Limb (tissue), 2 donors: ENCODE results near the gene ADCY5.

Experiments
- DNase-seq, 2 donors: peaks; one replicate each; pipeline ENCODE4 v3.0.0-alpha.2; 2016; ENCODE audit errors: extremely low spot score in 2 of 2

Gene ADCY5

GRCh38 chr3:123458255-123458654 lies 9.4 kb upstream of the ADCY5 start:
- DNase-seq: no peak

GRCh38 chr3:123457841-123458240 lies 9.0 kb upstream of the ADCY5 start:
- no peak for DNase-seq

- no peak for DNase-seq
Measured at GRCh38 chr3:123453675-123454074, 4.8 kb upstream of the ADCY5 start.

- DNase-seq: no peak
Measured at GRCh38 chr3:123451186-123451585, 2.3 kb upstream of the ADCY5 start.

- peak in 1 of 2 donors; percentile 77 for DNase-seq
Measured at GRCh38 chr3:123449997-123450604, 1.2 kb upstream of the ADCY5 start.

GRCh38 chr3:123449102-123449996 lies 459 bp upstream of the ADCY5 start:
- DNase-seq: peak in 1 of 2 donors; percentile 70

GRCh38 chr3:123447749-123448517 lies 957 bp downstream of the ADCY5 start:
- peak in 1 of 2 donors; percentile 49 for DNase-seq

GRCh38 chr3:123447416-123447748 lies 1.5 kb downstream of the ADCY5 start:
- DNase-seq: no peak

GRCh38 chr3:123446610-123447109 lies 2.2 kb downstream of the ADCY5 start:
- DNase-seq: no peak

- no peak for DNase-seq
Measured at GRCh38 chr3:123446210-123446609, 2.7 kb downstream of the ADCY5 start.

GRCh38 chr3:123445702-123446101 lies 3.2 kb downstream of the ADCY5 start:
- DNase-seq: no peak

GRCh38 chr3:123444744-123445143 lies 4.1 kb downstream of the ADCY5 start:
- no peak for DNase-seq

- DNase-seq: peak in 1 of 2 donors; percentile 45
Measured at GRCh38 chr3:123444023-123444422, 4.9 kb downstream of the ADCY5 start.

- no peak for DNase-seq
Measured at GRCh38 chr3:123442908-123443307, 6.0 kb downstream of the ADCY5 start.

- DNase-seq: no peak
Measured at GRCh38 chr3:123442125-123442524, 6.8 kb downstream of the ADCY5 start.

GRCh38 chr3:123439806-123440580 lies 8.9 kb downstream of the ADCY5 start:
- no peak for DNase-seq

GRCh38 chr3:123432832-123433523 lies 15.9 kb downstream of the ADCY5 start:
- no peak for DNase-seq

- no peak for DNase-seq
Measured at GRCh38 chr3:123431658-123432324, 17.1 kb downstream of the ADCY5 start.

GRCh38 chr3:123431007-123431657 lies 17.8 kb downstream of the ADCY5 start:
- DNase-seq: no peak

GRCh38 chr3:123430266-123430665 lies 18.6 kb downstream of the ADCY5 start:
- DNase-seq: no peak
